K562 (cell line): ENCODE results near the gene ANAPC16. TPM values are rescaled to one million over a fixed set of nuclear protein-coding genes. Genes with fewer than 3 reads are reported as not detected.

ENCODE experiments used
- ARID3B ChIP-seq: fragments of 250-450 bp; sonication (Bioruptor Pico); IDR thresholded peaks from 2 replicates; pipeline ENCODE4 v1.4.0; 2020; ENCODE audit warnings: borderline replicate concordance
- BCOR ChIP-seq: fragments of 450-650 bp; IDR thresholded peaks from 2 replicates; pipeline ENCODE4 v1.6.1; 2016
- EP400 ChIP-seq: fragments of 450-650 bp; IDR thresholded peaks from 2 replicates; pipeline ENCODE4 v1.6.1; 2017; ENCODE audit warnings: antibody characterized with exemption, mild to moderate bottlenecking, moderate library complexity
- JUN ChIP-seq, 2 experiments: sonication (generic) in 1 of 2; formaldehyde crosslinking in 1 of 2; IDR thresholded peaks; 2 replicates each; pipeline versions ENCODE4 v1.6.1 to v1.8.0; 2012 to 2022; ENCODE audit warnings: borderline replicate concordance in 2 of 2, mild to moderate bottlenecking in 2 of 2, improper control_type of control experiment in 1 of 2, low read depth in 1 of 2, low read length in 1 of 2, missing genetic modification reagents in 1 of 2
- MBD2 ChIP-seq: sonication (generic); IDR thresholded peaks from 2 replicates; pipeline ENCODE4 v1.6.1; 2016; ENCODE audit warnings: low read depth, borderline replicate concordance
- NFATC3 ChIP-seq: fragments of 450-650 bp; IDR thresholded peaks from 2 replicates; pipeline ENCODE4 v1.6.1; 2017; ENCODE audit warnings: mild to moderate bottlenecking
- NFXL1 ChIP-seq: fragments of 450-650 bp; formaldehyde crosslinking; IDR thresholded peaks from 2 replicates; pipeline ENCODE4 v1.4.0; 2021; ENCODE audit warnings: mild to moderate bottlenecking
- NR2C2 ChIP-seq, 2 experiments: fragments of 200-800 bp in 1 of 2; sonication (Bioruptor generic) in 1 of 2; sonication (generic) in 1 of 2; formaldehyde crosslinking in 1 of 2; IDR thresholded peaks; 2 replicates each; pipeline versions ENCODE4 v1.6.1 to v1.8.0; 2016 to 2022; ENCODE audit warnings: mild to moderate bottlenecking in 1 of 2, missing compliant biosample characterization in 1 of 2, missing genetic modification characterization in 1 of 2, missing genetic modification reagents in 1 of 2
- PCBP1 ChIP-seq: fragments of 200-400 bp; formaldehyde crosslinking; IDR thresholded peaks from 2 replicates; pipeline ENCODE4 v1.6.1; 2018; ENCODE audit warnings: mild to moderate bottlenecking, low read depth, low read length; ENCODE audit not compliant: poor library complexity, severe bottlenecking
- POLR3G ChIP-seq: IDR thresholded peaks from 2 replicates; pipeline ENCODE4 v1.6.1; 2011; ENCODE audit not compliant: insufficient read length, insufficient replicate concordance; ENCODE audit errors: extremely low read depth
- SIN3B ChIP-seq: fragments of 450-650 bp; IDR thresholded peaks from 2 replicates; pipeline ENCODE4 v1.6.1; 2017; ENCODE audit warnings: low read depth, mild to moderate bottlenecking, moderate library complexity
- SMARCA4 ChIP-seq: fragments of 450-650 bp; IDR thresholded peaks from 2 replicates; pipeline ENCODE4 v1.6.1; 2016
- TAF7 ChIP-seq: fragments of 450-650 bp; IDR thresholded peaks from 2 replicates; pipeline ENCODE4 v1.6.1; 2016; ENCODE audit warnings: missing genetic modification characterization, missing compliant biosample characterization
- ZFPM2 ChIP-seq: fragments of 250-450 bp; sonication (Bioruptor Pico); IDR thresholded peaks from 2 replicates; pipeline ENCODE4 v1.5.1; 2022; ENCODE audit warnings: mild to moderate bottlenecking
- ZNF140 ChIP-seq: fragments of 250-450 bp; sonication (Bioruptor Pico); IDR thresholded peaks from 2 replicates; pipeline ENCODE4 v1.8.0; 2021; ENCODE audit warnings: moderate library complexity, mild to moderate bottlenecking, inconsistent platforms
- ZNF444 ChIP-seq: fragments of 250-450 bp; sonication (Bioruptor Pico); IDR thresholded peaks from 2 replicates; pipeline ENCODE4 v1.4.0; 2020; ENCODE audit warnings: mild to moderate bottlenecking, moderate library complexity
- ZNF583 ChIP-seq: fragments of 250-450 bp; sonication (Bioruptor Pico); IDR thresholded peaks from 2 replicates; pipeline ENCODE4 v1.4.0; 2020
- polyA plus RNA-seq, 8 experiments: library from polyadenylated mRNA; depleted of rRNA in 4 of 8; stranded (reverse) in 5 of 8; unstranded in 3 of 8; fragments of >200 nt; fragmentation: Nextera tagmentation in 2 of 8; fragmentation: Illumina TruSeq in 1 of 8; extraction: Ambion mirVana in 2 of 8; extraction: Trizol in 1 of 8; gene quantifications; 2 replicates each; pipeline versions ENCODE4 v1.2.1 to v1.2.3, GENCODE V29; 2011 to 2014; ENCODE audit warnings: inconsistent platforms in 1 of 8, missing spikeins in 1 of 8
- total RNA-seq, 7 experiments: library from RNA; depleted of rRNA in 6 of 7; stranded (reverse); fragments of >200 nt in 6 of 7; fragmentation: Illumina TruSeq in 2 of 7; extraction: Trizol in 2 of 7; gene quantifications; 2 replicates each; pipeline versions ENCODE4 v1.2.1 to v1.2.3, GENCODE V29; 2011 to 2021; ENCODE audit warnings: low replicate concordance in 1 of 7
- TF ChIP-seq, protein P1 (sequence below), 3 experiments: fragments of 200-800 bp in 1 of 3; fragments of 250-450 bp in 1 of 3; fragments of 450-650 bp in 1 of 3; sonication (Bioruptor Pico) in 1 of 3; sonication (Bioruptor generic) in 1 of 3; formaldehyde crosslinking in 1 of 3; IDR thresholded peaks; 2 replicates each; pipeline versions ENCODE4 v1.6.1 to v1.8.0; 2016 to 2022; ENCODE audit warnings: mild to moderate bottlenecking in 2 of 3, missing genetic modification characterization in 2 of 3, missing compliant biosample characterization in 1 of 3, moderate library complexity in 1 of 3
- TF ChIP-seq, protein P2 (sequence below): fragments of 250-450 bp; sonication (Bioruptor Pico); IDR thresholded peaks from 2 replicates; pipeline ENCODE4 v1.5.0; 2022; ENCODE audit warnings: mild to moderate bottlenecking

ANAPC16 gene
- total and polyA plus RNA-seq, 9 of the 15 experiments (the other 6 are each of a cell fraction or from before 2014, with no cell fraction given): 42.6 to 208 (median 108) TPM

- TF ChIP-seq, protein P1, sequence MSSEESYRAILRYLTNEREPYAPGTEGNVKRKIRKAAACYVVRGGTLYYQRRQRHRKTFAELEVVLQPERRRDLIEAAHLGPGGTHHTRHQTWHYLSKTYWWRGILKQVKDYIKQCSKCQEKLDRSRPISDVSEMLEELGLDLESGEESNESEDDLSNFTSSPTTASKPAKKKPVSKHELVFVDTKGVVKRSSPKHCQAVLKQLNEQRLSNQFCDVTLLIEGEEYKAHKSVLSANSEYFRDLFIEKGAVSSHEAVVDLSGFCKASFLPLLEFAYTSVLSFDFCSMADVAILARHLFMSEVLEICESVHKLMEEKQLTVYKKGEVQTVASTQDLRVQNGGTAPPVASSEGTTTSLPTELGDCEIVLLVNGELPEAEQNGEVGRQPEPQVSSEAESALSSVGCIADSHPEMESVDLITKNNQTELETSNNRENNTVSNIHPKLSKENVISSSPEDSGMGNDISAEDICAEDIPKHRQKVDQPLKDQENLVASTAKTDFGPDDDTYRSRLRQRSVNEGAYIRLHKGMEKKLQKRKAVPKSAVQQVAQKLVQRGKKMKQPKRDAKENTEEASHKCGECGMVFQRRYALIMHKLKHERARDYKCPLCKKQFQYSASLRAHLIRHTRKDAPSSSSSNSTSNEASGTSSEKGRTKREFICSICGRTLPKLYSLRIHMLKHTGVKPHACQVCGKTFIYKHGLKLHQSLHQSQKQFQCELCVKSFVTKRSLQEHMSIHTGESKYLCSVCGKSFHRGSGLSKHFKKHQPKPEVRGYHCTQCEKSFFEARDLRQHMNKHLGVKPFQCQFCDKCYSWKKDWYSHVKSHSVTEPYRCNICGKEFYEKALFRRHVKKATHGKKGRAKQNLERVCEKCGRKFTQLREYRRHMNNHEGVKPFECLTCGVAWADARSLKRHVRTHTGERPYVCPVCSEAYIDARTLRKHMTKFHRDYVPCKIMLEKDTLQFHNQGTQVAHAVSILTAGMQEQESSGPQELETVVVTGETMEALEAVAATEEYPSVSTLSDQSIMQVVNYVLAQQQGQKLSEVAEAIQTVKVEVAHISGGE (CRISPR knock-in tag; IDR thresholded peaks at IDR 0.05): peak in 1 of 3 experiments; percentile 58; a peak in 1 of 6 replicates
- TF ChIP-seq ZNF140 (CRISPR knock-in tag) (no peak), NFATC3 (no peak), SMARCA4 (no peak; the same call in none of the 2 replicates), NR2C2 (CRISPR knock-in tag; IDR thresholded peaks at IDR 0.05) (peak; percentile 62; the same call in 1 of the 2 replicates), NR2C2 (tag; IDR thresholded peaks at IDR 0.05) (0 out of 2 replicates have a peak, but pooled peaks have one; percentile 23), NFXL1 (CRISPR knock-in tag) (0 out of 2 replicates have a peak, but pooled peaks have one; percentile 37), ZFPM2 (CRISPR knock-in tag) (0 out of 2 replicates have a peak, but pooled peaks have one; percentile 40), BCOR (peak; percentile 68), POLR3G (no peak), SIN3B (peak; percentile 59; the same call in 1 of the 2 replicates), ZNF444 (CRISPR knock-in tag) (no peak), PCBP1 (peak; percentile 17), EP400 (peak; percentile 97), ARID3B (CRISPR knock-in tag) (no peak), JUN (IDR thresholded peaks at IDR 0.05; ENCODE audit: borderline replicate concordance, low read depth, low read length) (peak; percentile 71), JUN (CRISPR knock-in tag; IDR thresholded peaks at IDR 0.05; ENCODE audit: borderline replicate concordance) (no peak), TAF7 (tag) (peak; percentile 86), ZNF583 (CRISPR knock-in tag) (0 out of 2 replicates have a peak, but pooled peaks have one; percentile 39), MBD2 (peak; percentile 90)
- TF ChIP-seq, protein P2, sequence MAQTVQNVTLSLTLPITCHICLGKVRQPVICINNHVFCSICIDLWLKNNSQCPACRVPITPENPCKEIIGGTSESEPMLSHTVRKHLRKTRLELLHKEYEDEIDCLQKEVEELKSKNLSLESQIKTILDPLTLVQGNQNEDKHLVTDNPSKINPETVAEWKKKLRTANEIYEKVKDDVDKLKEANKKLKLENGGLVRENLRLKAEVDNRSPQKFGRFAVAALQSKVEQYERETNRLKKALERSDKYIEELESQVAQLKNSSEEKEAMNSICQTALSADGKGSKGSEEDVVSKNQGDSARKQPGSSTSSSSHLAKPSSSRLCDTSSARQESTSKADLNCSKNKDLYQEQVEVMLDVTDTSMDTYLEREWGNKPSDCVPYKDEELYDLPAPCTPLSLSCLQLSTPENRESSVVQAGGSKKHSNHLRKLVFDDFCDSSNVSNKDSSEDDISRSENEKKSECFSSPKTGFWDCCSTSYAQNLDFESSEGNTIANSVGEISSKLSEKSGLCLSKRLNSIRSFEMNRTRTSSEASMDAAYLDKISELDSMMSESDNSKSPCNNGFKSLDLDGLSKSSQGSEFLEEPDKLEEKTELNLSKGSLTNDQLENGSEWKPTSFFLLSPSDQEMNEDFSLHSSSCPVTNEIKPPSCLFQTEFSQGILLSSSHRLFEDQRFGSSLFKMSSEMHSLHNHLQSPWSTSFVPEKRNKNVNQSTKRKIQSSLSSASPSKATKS: no peak
These were observed at the start of gene ANAPC16, which contains the start of gene ASCC1 (continued) for GRCh38 chr10:72215611-72216549.
